T-helper 9 cell (primary cell): ENCODE measurements around the gene CFAP97D1.
A peak's percentile ranks its signal among the peaks of the same experiment; 100 is the strongest.

ENCODE experiments used
- DNase-seq: peaks from one replicate; pipeline ENCODE4 v3.0.0-alpha.2; 2020

Gene CFAP97D1

GRCh38 chr17:43830510-43831140 lies 50.4 kb downstream of the CFAP97D1 start:
- no peak for DNase-seq

- no peak for DNase-seq
Observed at GRCh38 chr17:43831633-43832032, 51.4 kb downstream of the CFAP97D1 start.

- peak; percentile 8 for DNase-seq
Observed at GRCh38 chr17:43832168-43832975, 52.1 kb downstream of the CFAP97D1 start.

GRCh38 chr17:43832976-43833829 lies 53.0 kb downstream of the CFAP97D1 start, which contains the start of gene MPP3:
Gene MPP3 (minus strand): TSS chr17:43833146. CDS start chr17:43831906, 1,240 bp downstream.
- peak; percentile 47 for DNase-seq

- DNase-seq, result no peak
Observed at GRCh38 chr17:43834106-43834505, 53.9 kb downstream of the CFAP97D1 start.
